CMK (cell line): ENCODE results near the gene BACE1.
"Not testable (repeated sequence)": the region's sequence is repeated elsewhere in the genome, so short reads cannot be mapped to it uniquely, and the experiment has no call there.

ENCODE experiments used
- DNase-seq: peaks from one replicate; pipeline ENCODE4 v3.0.0-alpha.2; 2010; ENCODE audit warnings: low read depth

Gene BACE1

DNA sequence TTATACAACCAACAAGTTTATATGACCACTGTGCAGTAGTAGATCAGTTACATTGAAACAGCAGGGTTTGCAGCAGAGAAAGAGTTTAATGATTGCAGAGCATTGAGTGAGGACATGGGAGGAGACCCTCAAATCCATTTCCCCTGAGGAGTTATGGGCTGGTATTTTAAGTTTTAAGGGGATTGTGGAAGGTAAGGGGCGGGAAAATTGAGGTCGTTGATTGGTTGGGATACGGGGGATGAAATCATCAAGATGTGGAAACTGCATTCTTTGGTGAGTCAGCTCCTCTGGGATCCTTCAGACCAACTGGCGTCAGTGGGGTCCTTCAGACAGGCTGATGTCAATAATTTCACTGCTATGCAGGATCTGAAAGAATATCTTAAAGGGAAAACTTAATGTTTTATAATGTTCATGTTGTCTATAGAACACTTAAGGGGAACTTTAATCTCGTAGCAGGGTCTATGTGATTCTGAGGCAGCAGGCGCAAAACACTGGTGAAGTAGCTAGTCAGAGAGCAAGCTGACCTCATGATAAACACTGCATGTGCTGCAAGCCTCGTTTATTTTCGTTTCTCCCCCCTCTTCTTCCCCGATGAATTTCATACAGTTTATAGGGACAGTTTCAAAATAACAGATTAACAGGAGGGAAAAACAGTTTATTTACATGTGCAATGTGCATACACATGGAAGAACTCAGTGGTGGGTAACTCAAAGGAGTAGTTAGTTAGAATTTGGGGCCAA, 42.3 kb downstream of the BACE1 start:
- no peak for DNase-seq

DNA sequence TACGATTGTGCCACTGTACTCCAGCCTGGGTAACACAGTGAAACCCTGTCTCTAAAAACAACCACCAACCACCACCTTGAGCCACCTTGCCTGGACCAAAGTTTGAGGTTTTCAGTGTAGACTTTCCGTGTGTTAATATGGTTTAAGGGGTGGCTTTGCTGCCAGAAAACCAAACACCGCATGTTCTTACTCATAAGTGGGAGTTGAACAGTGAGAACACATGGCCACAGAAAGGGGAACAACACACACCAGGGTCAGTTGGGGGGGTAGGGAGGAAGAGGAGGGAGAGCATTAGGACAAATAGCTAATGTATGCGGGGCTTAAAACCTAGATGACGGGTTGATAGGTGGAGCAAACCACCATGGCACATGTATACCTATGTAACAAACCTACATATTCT, 43.9 kb downstream of the BACE1 start:
- DNase-seq, result not testable (repeated sequence)

DNA sequence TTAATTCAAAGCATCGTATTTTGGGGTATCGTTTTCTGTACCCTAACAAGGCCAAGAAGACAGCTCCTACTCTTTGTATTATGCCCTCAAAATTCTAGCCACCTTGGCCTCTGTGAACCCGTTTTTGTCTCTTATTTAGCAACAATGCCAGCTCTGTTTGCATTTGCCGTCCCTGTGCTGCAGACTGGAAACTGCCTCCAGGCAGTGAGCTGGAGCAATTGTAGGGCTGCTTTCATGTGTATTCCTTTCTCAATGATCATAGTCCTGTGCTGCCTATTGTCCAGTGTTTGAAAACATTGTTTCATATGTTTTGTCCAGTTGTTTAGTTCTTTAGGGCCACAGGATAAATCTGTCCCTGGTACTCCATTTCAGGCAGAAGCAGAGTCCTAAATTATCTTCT, 44.8 kb downstream of the BACE1 start:
- no peak for DNase-seq

DNA sequence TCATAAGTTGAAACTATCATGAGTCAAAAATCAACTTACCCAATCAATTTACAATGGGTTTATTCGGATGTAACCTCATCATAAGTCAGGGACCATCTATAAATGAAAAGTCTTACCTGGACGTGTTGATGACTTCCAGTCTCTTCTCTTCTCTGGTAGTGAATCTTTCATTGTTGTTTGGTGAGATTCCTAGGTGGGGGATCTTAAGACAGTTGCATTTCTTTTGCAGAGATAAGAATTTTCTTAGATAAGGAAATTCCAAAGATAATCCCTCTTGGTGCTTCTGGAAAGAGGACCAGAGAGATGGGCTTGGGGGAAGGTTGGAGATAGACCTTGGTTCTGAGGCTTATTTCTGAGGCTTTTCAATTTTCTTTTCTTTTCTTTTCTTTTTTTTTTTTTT, 46.2 kb downstream of the BACE1 start:
- no peak for DNase-seq

DNA sequence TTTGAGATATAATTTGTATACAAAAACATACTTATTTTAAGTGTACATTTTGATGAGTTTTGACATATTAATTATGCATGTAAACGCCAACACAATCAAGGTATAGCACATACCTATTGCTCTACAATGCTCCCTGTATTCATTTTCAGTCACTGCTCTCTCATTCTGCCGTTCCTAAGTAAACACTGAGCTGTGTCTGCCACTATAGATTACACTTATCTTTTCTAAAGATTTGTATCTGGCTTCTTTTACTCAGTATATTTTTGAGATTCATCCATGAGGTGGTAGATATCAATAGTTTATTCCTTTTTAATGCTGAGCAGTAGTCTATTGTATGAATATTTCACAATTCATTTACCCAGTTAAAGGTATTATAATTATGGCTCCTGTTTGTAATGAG, 50.3 kb downstream of the BACE1 start:
- DNase-seq, result no peak

DNA sequence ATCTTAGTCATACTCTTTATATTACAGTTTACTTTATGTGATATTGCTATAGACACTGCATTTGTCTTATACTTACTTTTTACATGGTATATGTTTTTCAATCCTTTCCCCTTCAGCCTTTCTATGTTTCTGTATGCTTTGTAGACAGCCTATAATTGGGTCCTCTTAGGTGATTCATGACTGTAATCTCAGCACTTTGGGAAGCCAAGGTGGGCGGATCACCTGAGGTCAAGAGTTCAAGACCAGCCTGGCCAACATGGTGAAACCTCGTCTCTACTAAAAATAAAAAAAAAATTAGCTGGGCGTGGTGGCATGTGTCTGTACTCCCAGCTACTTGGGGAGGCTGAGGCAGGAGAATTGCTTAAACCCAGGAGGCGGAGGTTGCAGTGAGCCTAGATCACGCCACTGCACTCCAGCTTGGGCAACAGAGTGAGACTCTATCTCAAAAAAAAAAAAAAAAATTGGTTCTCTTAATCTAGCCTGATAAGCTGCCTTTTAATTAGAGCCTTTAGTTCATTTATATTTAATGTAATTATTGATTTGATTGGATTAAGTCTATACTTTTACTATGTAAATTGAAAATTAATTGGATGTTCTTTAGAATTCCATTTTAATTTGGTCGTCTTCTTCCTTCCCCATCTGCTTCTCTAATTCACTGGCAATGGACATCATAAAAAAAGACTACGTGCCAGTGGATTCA, 51.3 kb downstream of the BACE1 start:
- not testable (repeated sequence) for DNase-seq

DNA sequence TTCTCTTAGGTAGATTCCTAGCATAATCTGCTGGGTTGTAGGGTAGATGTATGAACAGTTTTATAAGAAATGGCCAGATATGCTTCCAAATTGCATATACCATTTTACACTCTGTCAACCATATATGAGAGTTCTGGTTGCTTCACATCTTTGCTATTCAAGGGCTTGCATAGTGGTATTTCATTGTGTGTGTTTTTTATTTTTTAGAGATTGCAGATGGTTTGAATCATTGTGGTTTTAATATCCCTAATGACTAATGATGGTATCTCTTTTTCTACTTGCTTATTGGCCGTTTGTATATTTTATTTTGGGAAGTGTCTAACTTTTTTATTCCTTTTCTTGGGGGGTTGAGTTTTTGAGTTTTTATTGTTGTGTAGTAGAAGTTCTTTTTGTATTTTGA, 56.6 kb downstream of the BACE1 start:
- no peak for DNase-seq

DNA sequence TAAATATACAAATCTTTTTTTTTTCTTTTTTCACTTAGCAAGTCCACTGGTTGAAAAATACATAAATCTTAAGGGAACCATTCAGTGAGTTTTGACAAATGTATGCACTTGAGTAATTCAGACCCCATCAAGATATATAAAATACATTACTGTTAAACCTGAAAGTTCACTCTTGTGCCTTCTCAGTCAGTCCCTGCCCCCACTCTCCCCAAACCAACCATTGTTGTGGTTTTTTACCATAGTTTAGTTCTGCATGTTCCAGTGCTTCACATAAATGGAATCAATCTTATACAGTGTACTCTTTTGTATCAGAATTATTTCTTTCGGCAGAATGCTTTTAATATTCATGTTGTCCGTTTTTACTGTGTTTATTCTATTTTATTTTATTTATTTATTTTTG, 57.5 kb downstream of the BACE1 start:
- DNase-seq, result no peak

DNA sequence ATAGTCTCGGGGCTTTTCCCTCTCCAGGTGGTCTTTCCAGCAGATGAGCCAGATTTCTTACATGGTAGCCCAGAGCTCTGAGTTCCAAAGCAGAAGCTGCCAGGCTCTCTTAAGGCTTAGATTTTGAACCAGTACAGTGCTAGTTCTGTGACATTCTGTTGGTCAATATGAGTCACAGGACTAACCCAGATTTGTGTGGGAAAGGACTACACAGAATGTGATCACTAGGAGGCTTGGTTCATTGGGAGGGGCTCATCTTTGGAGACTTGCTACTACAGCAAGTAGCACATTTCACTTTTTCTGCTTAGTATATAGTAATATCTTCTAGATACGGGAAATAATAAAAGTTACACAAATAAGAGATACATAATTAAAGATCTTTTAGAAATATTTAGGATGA, 59.5 kb downstream of the BACE1 start:
- DNase-seq, result no peak

DNA sequence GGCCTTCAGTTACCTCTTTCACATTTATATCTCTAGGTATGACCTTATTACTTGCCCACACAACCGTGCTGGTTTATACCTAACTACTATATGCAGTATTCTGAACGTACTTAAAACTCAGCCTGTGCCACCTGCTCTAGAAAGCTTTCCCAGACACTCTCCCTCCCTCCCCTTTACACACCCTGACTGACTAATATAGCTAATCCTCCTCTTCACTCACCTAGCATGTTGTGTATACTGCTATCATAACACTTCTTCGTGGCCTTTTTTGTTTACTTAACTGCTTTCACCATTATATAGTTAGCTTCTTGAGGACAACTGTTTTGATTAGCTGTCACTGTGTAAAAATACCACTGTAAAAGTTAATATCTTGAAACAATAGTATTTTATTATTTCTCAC, 60.1 kb downstream of the BACE1 start:
- DNase-seq, result no peak

DNA sequence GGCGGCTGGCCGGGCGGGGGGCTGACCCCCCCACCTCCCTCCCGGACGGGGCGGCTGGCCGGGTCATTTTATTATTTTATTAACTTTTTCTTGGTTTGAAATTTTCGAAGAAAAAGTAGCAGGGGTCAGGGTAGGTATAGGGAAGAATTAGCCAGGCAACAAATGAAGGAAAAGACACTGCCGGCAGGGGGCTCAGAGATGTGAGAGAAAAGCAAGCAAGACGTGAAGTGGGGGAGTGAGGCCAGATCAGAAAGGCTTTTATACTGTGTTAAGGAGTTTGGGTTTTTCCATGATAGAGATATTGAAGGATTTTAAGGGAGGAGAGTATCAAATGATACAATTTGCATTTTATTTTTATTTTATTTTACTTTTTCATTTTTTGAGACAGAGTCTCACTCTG, 64.5 kb downstream of the BACE1 start:
- no peak for DNase-seq

DNA sequence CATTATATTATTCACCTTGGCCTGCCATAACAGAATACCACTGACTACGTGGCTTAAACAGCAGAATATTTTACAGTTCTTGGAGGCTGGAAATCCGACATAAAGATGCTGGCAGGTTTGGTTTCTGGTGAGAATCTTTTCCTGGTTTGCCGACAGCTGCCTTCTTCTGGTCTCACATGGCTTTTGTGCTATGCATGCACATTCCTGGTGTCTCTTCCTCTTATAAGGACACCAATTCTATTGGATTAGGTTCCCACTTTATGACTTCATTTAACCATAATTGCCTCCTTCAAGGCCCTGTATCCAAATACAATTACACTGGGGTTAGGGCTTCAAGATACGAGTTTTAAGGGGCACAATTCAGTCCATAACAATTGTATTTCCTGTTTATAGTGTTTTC, 66.5 kb downstream of the BACE1 start:
- DNase-seq, result no peak

DNA sequence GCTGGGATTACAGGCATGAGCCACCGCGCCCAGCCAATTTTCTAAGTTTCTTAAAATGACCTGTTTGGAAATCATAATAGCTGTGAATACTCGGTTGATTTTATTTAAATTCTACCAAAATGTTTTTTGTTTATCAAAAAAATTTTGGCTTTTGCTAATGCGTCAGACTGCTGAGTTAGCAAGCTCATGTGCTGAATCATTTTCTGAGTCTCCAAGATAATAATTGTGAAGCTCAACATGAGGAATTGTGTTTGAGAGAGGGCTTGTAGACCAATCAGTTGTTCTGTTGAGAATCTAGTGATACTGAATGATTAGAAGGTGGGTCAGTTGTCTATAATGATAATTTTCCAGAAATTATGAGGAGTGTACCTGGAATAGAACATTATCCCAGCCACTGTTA, 67.7 kb downstream of the BACE1 start:
- DNase-seq, result no peak

DNA sequence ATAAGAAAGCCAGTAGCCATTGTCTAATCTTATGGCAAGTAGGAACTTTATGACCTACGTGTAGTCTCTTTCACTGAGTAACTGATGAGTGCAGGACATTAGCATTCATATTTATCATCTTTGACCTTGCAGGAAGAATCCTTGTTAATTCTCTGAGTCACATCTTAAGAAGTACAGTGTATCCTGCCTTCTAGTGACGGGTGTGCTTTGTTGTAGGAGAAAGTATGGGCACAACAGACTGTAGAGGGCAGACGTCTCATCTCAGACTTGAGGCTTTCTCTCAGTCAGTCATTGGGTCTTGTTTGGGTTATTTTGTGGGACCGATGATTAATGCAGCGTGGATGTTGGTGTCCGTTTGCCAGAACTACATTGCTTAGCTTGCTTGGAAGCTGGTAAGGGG, 76.8 kb downstream of the BACE1 start:
- DNase-seq, result no peak

DNA sequence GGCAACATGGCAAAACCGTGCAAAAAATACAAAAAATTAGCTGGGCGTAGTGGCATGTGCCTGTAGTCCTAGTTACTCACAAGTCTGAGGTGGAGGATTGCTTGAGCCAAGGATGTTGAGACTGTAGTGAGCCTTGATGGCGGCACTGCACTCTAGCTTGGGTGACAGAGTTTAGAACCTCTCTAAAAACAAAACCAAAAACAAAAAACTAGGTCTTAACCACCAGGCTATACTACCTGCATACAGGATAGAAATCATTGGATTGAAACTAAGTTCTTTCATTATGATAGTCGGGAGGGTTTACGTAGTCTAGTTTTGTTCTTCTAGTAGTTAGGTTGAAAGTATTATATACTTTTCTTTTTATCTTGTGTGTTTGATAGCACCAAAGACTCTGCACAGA, 77.8 kb downstream of the BACE1 start:
- DNase-seq, result no peak
